Mucosa of rectum (tissue), 2 donors: ENCODE measurements around the gene FEV.

Experiments
- H3K27ac ChIP-seq, 2 donors: one replicate each; pipeline ENCODE4 v1.7.0; 2013; ENCODE audit warnings: inconsistent platforms in 2 of 2, low read depth in 2 of 2, low read length in 2 of 2
- H3K27me3 ChIP-seq, 2 donors: one replicate each; pipeline ENCODE4 v1.7.0; 2013; ENCODE audit warnings: low read length in 2 of 2; ENCODE audit not compliant: control insufficient read depth in 2 of 2, insufficient read depth in 2 of 2
- H3K36me3 ChIP-seq, 2 donors: one replicate each; pipeline ENCODE4 v1.7.0; 2013; ENCODE audit warnings: low read length in 2 of 2; ENCODE audit not compliant: control insufficient read depth in 2 of 2, insufficient read depth in 2 of 2
- H3K4me1 ChIP-seq, 2 donors: one replicate each; pipeline ENCODE4 v1.7.0; 2013; ENCODE audit warnings: low read length in 2 of 2, mild to moderate bottlenecking in 1 of 2; ENCODE audit not compliant: control insufficient read depth in 2 of 2, insufficient read depth in 2 of 2
- H3K4me3 ChIP-seq, 2 donors: one replicate each; pipeline ENCODE4 v1.7.0; 2013; ENCODE audit warnings: low read length in 2 of 2
- H3K9ac ChIP-seq, 2 donors: one replicate each; pipeline ENCODE4 v1.7.0; 2013; ENCODE audit warnings: low read length in 2 of 2, low read depth in 1 of 2, mild to moderate bottlenecking in 1 of 2
- H3K9me3 ChIP-seq, 2 donors: one replicate each; pipeline ENCODE4 v1.7.0; 2013; ENCODE audit warnings: low read length in 2 of 2; ENCODE audit not compliant: control insufficient read depth in 2 of 2
- donor health status: healthy.
- donor health status: Normal muscosa, but diverticular disease.

Gene FEV

DNA sequence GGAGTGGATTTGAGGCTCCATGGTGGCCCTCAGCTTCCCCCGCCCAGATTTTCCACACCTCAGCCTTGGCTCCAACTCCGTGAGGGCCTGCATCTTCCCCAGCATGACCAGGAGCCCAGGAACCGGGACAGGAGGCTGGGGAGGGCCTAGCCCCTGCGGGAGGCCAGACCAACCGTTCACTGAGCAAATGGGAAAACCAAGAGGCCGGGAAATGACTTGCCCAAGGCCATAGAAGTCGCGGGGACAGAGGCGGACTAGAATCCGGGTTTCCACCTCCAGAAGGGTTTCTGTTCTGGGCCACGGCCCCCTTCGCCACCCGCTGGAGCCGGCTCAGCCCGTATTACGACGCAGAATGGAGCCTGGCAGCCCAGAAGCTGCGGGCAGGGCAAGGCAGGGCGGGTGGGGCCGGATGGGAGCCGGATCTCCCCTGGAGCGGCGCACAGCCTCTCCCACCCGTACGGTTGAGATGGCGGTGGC is 16.2 kb upstream of the FEV start:
- no peaks in the 10 kb centered on the region for H3K36me3 ChIP-seq
- H3K27me3 ChIP-seq = peaks cover 18 to 19% of the 10 kb centered on the region in 2 donors
- peaks cover 23 to 39% of the 10 kb centered on the region in 2 donors for H3K4me1 ChIP-seq
- H3K9ac ChIP-seq = peak overlapping the region; percentile 70 to 84
- peak overlapping the region; percentile 68 to 73 for H3K4me3 ChIP-seq
- no peaks in the 10 kb centered on the region for H3K9me3 ChIP-seq
- peak overlapping the region; percentile 88 to 95 for H3K27ac ChIP-seq

DNA sequence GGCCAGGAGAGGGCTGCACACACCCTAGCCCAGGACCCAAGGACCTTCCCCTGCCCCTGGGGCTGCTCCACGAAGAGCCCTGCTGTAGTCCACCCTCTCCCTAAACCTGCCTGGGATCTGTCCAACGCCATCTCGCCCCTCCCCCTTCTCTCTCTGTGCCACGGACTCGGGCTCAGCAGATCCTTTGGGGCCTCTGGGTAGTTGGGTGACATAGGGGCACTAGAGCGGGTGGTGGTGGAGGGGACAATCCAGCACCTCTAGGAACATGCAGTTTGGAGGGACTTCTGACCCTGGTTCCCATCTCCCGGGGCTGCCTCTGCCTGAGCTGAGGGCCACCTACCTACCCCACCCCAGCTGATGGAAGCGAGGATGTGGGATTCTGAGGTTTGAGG is 15.6 kb upstream of the FEV start:
- peaks cover 22% of the 10 kb centered on the region in 2 donors for H3K27me3 ChIP-seq
- peak overlapping the region; percentile 68 to 73 for H3K4me3 ChIP-seq
- peaks cover 24 to 43% of the 10 kb centered on the region in 2 donors for H3K4me1 ChIP-seq
- no peaks in the 10 kb centered on the region for H3K9me3 ChIP-seq
- H3K9ac ChIP-seq = peak overlapping the region; percentile 70 to 84
- peak overlapping the region; percentile 88 to 95 for H3K27ac ChIP-seq
- no peaks in the 10 kb centered on the region for H3K36me3 ChIP-seq

DNA sequence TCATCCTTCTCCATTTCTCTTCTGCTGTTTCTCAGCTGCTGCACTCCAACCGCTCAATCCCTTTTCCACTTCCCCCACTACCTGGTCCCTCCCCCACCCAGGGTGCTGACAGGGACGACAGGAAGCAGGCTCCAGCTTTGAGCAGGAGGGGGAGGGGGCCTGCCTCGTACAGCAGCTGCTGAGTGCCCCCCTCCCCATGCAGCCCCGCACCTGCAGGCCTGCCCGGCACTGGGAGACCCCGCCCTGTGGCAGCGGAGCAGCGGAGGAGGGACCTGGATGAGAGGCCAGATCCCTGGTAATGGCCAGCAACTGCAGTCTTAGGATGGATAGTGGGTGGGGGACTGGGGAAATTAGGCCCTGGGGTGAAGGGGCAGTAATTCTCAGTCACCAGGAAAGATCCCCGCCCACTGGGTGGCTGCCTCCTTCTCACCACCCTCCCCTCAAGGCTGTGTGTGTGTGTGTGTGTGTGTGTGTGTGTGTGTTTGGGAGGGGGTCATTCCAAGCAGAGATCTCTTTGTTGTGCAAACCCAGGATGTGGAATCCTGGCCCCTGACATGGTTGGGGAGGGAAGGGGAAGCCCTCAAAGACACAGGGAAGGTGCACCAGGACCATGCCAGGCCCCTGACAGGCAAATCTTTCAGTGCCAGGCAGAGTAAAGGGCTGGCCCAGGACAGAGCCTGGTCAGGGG is 15.0 kb upstream of the FEV start:
- H3K36me3 ChIP-seq = no peaks in the 10 kb centered on the region
- H3K27me3 ChIP-seq = peaks cover 27 to 28% of the 10 kb centered on the region in 2 donors
- peak overlapping the region; percentile 68 to 73 for H3K4me3 ChIP-seq
- no peaks in the 10 kb centered on the region for H3K9me3 ChIP-seq
- H3K4me1 ChIP-seq = peaks cover 24 to 43% of the 10 kb centered on the region in 2 donors
- H3K9ac ChIP-seq = peak overlapping the region in 1 of 2 donors; percentile 84
- peak overlapping the region; percentile 88 to 95 for H3K27ac ChIP-seq

DNA sequence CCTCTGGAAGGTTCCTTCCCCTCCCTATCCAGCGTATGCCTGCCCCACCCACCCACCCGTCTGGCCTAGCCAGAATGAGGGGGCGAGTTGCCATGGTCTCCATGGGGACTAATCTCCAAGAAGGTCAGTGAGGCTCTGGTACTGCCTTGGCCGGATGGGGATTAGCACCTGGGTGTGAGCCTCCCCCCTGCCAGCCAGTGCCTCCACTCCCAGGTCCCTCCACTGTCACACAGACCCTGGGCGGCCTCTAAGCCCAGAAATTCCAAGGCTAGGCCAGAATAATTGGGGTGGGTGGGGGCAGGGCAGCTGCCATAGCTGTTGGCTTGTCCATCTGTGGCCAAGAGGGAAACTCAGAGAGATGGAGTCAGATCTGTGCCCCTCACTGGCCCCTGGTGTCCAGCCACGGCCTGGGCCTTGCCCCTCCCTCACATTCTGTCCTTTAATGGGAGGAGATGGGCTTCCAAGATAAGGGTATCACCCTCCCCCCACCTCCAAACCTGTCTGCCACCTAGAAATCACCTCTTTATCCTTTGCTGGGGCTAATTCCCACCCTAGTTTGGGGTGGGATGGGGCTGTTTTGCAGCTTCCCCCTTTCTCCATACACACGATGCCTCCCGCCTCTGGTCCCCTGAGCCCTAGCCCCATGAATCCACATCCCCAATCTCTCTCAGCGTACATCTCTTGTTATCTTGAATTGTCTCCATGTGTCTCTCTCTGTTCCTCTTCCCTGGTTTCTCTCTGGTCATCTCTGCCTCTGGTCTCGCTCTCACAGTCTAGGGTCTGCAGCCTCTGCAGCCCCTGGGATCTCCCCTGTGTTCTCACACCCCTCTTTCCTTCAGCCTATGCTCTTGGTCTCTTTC is 14.3 kb upstream of the FEV start:
- Histone ChIP-seq H3K27ac (no peak overlapping the region), H3K36me3 (no peaks in the 10 kb centered on the region), H3K27me3 (peaks cover 30 to 33% of the 10 kb centered on the region in 2 donors), H3K9ac (no peak overlapping the region), H3K4me1 (peaks cover 24 to 43% of the 10 kb centered on the region in 2 donors), H3K4me3 (no peak overlapping the region), H3K9me3 (no peaks in the 10 kb centered on the region)

DNA sequence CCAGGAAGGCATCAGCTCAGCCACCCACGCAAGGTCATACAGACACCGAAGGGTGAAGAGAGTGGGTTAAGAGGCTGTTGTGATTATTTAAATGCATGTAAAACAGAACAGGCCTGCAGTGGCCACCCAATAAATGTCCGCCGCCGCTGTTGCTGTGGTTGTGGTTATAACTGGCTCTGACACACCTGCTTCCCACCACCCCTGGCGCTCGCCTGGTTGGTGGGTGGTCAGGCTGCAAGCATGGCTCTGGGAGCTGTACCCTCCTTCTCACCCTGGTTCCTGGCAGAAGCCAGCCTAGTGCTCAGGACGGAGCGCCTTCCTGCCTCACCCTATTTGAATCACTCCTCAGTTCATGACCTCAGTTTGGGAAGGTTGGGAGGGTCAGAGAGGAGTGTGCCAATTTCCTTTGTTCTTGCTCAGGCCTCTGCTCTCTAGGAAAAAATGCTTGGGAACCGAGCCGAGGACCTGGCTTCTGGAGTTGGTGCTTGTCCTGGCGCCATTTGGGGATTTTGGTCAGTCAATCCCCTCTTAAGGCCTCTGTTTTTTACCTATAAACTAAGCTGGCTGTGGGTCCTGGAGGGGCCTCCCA is 13.5 kb upstream of the FEV start:
- no peak overlapping the region for H3K9ac ChIP-seq
- peaks cover 30 to 50% of the 10 kb centered on the region in 2 donors for H3K4me1 ChIP-seq
- peak overlapping the region in 1 of 2 donors; percentile 39 for H3K27ac ChIP-seq
- H3K9me3 ChIP-seq = no peaks in the 10 kb centered on the region
- no peak overlapping the region for H3K4me3 ChIP-seq
- peaks cover 31 to 33% of the 10 kb centered on the region in 2 donors for H3K27me3 ChIP-seq
- H3K36me3 ChIP-seq = no peaks in the 10 kb centered on the region

DNA sequence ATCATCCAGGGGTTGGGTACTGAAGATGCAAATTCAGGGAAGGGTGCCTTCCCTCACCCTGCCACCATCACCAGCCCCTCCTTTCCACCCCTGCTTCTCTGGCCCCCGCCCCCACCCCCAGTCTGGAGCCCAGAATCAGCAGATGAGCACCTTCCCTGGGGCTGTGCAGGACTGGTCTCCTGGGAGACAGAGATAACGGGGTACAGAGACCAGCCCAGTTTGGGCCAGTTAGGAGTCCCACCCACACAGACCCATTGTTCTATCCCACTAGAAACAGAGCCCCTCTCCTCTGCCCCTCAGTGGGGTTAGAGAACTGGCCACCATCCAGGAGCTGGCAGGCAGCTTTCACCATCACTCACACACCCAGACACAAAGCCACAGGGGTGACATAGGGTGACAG is 12.7 kb upstream of the FEV start:
- no peak overlapping the region for H3K9ac ChIP-seq
- peaks cover 30 to 36% of the 10 kb centered on the region in 2 donors for H3K27me3 ChIP-seq
- no peak overlapping the region for H3K4me3 ChIP-seq
- peak overlapping the region in 1 of 2 donors; percentile 16 for H3K27ac ChIP-seq
- H3K4me1 ChIP-seq = peaks cover 29 to 50% of the 10 kb centered on the region in 2 donors
- H3K9me3 ChIP-seq = no peaks in the 10 kb centered on the region
- H3K36me3 ChIP-seq = no peaks in the 10 kb centered on the region

DNA sequence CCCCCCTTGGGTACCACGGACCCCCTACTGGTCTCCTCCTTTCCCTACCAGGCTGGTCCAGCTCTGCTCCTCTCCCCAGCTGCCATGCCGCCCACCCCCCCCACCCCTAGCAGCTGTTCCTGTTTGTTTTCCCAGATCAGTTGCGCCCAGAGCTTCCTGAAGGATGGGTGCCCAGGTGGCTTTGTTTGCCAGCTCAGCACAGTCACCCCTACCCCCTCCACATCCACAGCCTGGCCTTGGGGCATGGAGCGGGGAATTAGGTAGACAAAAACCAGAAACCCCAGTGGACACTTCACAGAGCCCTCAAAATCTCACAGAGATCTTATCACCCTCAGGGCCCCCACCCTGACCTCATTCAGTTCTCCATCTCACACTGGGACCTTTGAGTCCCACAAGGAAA is 12.0 kb upstream of the FEV start:
- Histone ChIP-seq H3K9ac (peak overlapping the region in 1 of 2 donors; percentile 81), H3K27ac (peak overlapping the region; percentile 29 to 83), H3K4me1 (peaks cover 22 to 43% of the 10 kb centered on the region in 2 donors), H3K36me3 (no peaks in the 10 kb centered on the region), H3K27me3 (peaks cover 35 to 41% of the 10 kb centered on the region in 2 donors), H3K4me3 (peak overlapping the region in 1 of 2 donors; percentile 65), H3K9me3 (no peaks in the 10 kb centered on the region)

DNA sequence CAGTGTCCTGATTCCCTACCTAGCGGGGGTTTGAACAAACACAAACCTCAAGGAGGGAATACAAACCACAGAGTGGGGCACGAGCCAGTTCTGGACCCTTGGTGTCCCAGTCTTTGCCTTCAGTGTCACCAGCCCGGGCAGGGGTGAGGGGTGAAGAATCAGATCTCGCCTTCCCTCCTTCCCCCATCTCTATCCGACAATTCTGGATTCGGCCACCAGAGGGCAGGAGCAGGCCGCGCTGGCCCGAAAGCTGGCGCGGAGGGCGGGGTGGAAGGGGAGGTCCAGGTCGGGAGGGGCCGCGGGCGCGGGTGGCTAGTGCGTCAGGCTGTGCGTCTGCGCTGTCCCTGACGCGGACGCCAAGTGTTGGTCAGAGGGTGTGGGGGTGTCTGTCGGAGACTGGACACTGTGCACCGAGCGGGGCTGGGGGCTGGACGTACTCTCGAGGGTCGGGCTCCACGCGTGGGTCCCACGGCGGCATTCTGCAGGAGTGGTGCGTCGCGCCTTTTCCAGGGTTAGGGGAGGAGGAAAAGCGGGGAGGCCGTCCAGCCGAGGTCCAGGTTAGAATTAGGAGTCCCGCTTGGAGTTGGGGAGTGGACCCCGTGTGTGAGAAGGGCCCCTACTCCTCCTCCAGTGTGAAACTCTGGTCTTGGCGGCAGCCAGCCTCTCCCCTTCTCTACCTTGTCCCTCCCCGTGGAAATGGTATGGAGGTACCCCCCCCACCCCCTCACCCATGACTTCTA is 11.2 kb upstream of the FEV start:
- peaks cover 42 to 49% of the 10 kb centered on the region in 2 donors for H3K27me3 ChIP-seq
- H3K9me3 ChIP-seq = no peaks in the 10 kb centered on the region
- H3K36me3 ChIP-seq = no peaks in the 10 kb centered on the region
- peaks cover 16 to 39% of the 10 kb centered on the region in 2 donors for H3K4me1 ChIP-seq
- peak overlapping the region; percentile 50 to 65 for H3K4me3 ChIP-seq
- peak overlapping the region; percentile 43 to 81 for H3K9ac ChIP-seq
- H3K27ac ChIP-seq = peak overlapping the region; percentile 29 to 83

DNA sequence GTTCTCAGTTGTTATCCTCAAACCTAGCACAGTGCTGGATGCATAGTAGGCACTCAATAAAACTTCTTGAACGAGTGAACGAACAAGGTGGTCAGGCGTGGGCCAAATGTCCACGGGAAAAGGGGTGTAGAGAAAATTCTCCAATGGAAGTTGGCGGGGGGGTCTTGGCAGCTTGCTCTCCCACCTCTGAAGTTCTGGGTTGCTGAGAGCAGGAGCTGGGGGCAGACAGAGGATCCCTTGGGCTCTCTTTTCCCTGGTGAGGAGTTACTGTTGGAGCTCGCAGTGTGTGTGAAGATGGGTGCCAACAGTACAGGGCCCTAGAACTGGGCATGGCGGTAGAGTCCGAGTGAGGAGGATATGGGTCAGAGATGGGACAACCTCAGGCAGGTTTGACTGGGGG is 10.6 kb upstream of the FEV start:
- no peaks in the 10 kb centered on the region for H3K9me3 ChIP-seq
- H3K4me3 ChIP-seq = no peak overlapping the region
- H3K27ac ChIP-seq = no peak overlapping the region
- H3K4me1 ChIP-seq = peaks cover 14 to 33% of the 10 kb centered on the region in 2 donors
- H3K27me3 ChIP-seq = peaks cover 48 to 55% of the 10 kb centered on the region in 2 donors
- no peak overlapping the region for H3K9ac ChIP-seq
- no peaks in the 10 kb centered on the region for H3K36me3 ChIP-seq
